Sigmoid colon (tissue), 4 donors: Measurements from ENCODE around the gene RPLP1.

Experiments used
- CTCF ChIP-seq, 4 experiments: fragments of 450-650 bp in 3 of 4; fragments of 200-600 bp in 1 of 4; IDR thresholded peaks; one replicate each; pipeline ENCODE4 v1.5.1; 2016 to 2019; ENCODE audit warnings: antibody characterized with exemption in 4 of 4, mild to moderate bottlenecking in 3 of 4, moderate library complexity in 2 of 4
- POLR2A ChIP-seq, 2 donors: fragments of 450-650 bp; IDR thresholded peaks; one replicate each; pipeline ENCODE4 v1.6.1; 2016; ENCODE audit warnings: antibody characterized with exemption in 2 of 2, mild to moderate bottlenecking in 2 of 2, moderate library complexity in 2 of 2
- POLR2AphosphoS5 ChIP-seq, 4 donors: sonication (generic); formaldehyde crosslinking; IDR thresholded peaks; one replicate each; pipeline ENCODE4 v1.6.1; 2017; ENCODE audit warnings: antibody characterized with exemption in 4 of 4

GRCh38 chr15:69497667-69498066 is 45.0 kb downstream of the RPLP1 start:
- no peak for TF ChIP-seq POLR2AphosphoS5 (IDR thresholded peaks at IDR 0.05)
- no peak for TF ChIP-seq CTCF (IDR thresholded peaks at IDR 0.05)
- no peak for TF ChIP-seq POLR2A (IDR thresholded peaks at IDR 0.05)
